MG63 (cell line): ENCODE measurements around the gene RFX3. TPM values are rescaled to one million over a fixed set of nuclear protein-coding genes. Genes with fewer than 3 reads are reported as not detected.

Experiments used
- DNase-seq: peaks from one replicate; pipeline ENCODE4 v3.0.0-alpha.2; 2020
- H3K27me3 ChIP-seq: fragments of 250-450 bp; sonication (Bioruptor Pico); 2 replicates; pipeline ENCODE4 v1.5.1; 2020; ENCODE audit warnings: mild to moderate bottlenecking, moderate library complexity
- H3K36me3 ChIP-seq: fragments of 250-450 bp; sonication (Bioruptor Pico); 2 replicates; pipeline ENCODE4 v1.5.1; 2020; ENCODE audit warnings: mild to moderate bottlenecking, moderate library complexity
- H3K4me3 ChIP-seq: fragments of 250-450 bp; sonication (Bioruptor Pico); 2 replicates; pipeline ENCODE4 v1.5.1; 2020; ENCODE audit warnings: mild to moderate bottlenecking, moderate library complexity
- H3K9me3 ChIP-seq: fragments of 250-450 bp; sonication (Bioruptor Pico); 2 replicates; pipeline ENCODE4 v1.5.1; 2020; ENCODE audit warnings: mild to moderate bottlenecking, moderate library complexity
- total RNA-seq: library from RNA; depleted of rRNA; stranded (reverse); fragments of >200 nt; shearing (Covaris generic); gene quantifications from 2 replicates; pipeline ENCODE4 v1.2.3, GENCODE V29; 2014; ENCODE audit warnings: low replicate concordance

Gene RFX3
- total RNA-seq, 1 experiment from 2014 or later = 0.72 TPM

GRCh38 chr9:3431890-3432289 is 93.9 kb downstream of the RFX3 start:
- Histone ChIP-seq H3K36me3 (no peaks in the 10 kb centered on the region), H3K4me3 (no peak overlapping the region), H3K9me3 (no peaks in the 10 kb centered on the region), H3K27me3 (no peaks in the 10 kb centered on the region)
- no peak for DNase-seq

- H3K4me3 ChIP-seq = no peak overlapping the region
- DNase-seq = no peak
- no peaks in the 10 kb centered on the region for H3K27me3 ChIP-seq
- no peaks in the 10 kb centered on the region for H3K9me3 ChIP-seq
- no peaks in the 10 kb centered on the region for H3K36me3 ChIP-seq
Observed at GRCh38 chr9:3419893-3420292, 105.9 kb downstream of the RFX3 start.

GRCh38 chr9:3415906-3416305 is 109.9 kb downstream of the RFX3 start:
- DNase-seq = no peak
- Histone ChIP-seq H3K9me3 (no peaks in the 10 kb centered on the region), H3K4me3 (no peak overlapping the region), H3K27me3 (no peaks in the 10 kb centered on the region), H3K36me3 (no peaks in the 10 kb centered on the region)

- Histone ChIP-seq H3K36me3 (no peaks in the 10 kb centered on the region), H3K9me3 (no peaks in the 10 kb centered on the region), H3K27me3 (no peaks in the 10 kb centered on the region), H3K4me3 (no peak overlapping the region)
- DNase-seq = no peak
Observed at GRCh38 chr9:3413984-3414383, 111.8 kb downstream of the RFX3 start.

- Histone ChIP-seq H3K9me3 (no peaks in the 10 kb centered on the region), H3K36me3 (no peaks in the 10 kb centered on the region), H3K27me3 (no peaks in the 10 kb centered on the region), H3K4me3 (no peak overlapping the region)
- no peak for DNase-seq
Observed at GRCh38 chr9:3410461-3410860, 115.3 kb downstream of the RFX3 start.

GRCh38 chr9:3409453-3409852 is 116.3 kb downstream of the RFX3 start:
- no peaks in the 10 kb centered on the region for H3K36me3 ChIP-seq
- H3K4me3 ChIP-seq = no peak overlapping the region
- H3K9me3 ChIP-seq = no peaks in the 10 kb centered on the region
- DNase-seq = no peak
- no peaks in the 10 kb centered on the region for H3K27me3 ChIP-seq

- DNase-seq = no peak
- Histone ChIP-seq H3K9me3 (no peaks in the 10 kb centered on the region), H3K27me3 (no peaks in the 10 kb centered on the region), H3K36me3 (no peaks in the 10 kb centered on the region), H3K4me3 (no peak overlapping the region)
Observed at GRCh38 chr9:3403315-3403714, 122.5 kb downstream of the RFX3 start.

- DNase-seq = no peak
- no peaks in the 10 kb centered on the region for H3K36me3 ChIP-seq
Observed at GRCh38 chr9:3401221-3401954, 124.4 kb downstream of the RFX3 start.

GRCh38 chr9:3398232-3398648 is 127.6 kb downstream of the RFX3 start:
- no peaks in the 10 kb centered on the region for H3K27me3 ChIP-seq
- no peaks in the 10 kb centered on the region for H3K9me3 ChIP-seq
- H3K4me3 ChIP-seq = no peak overlapping the region
- no peaks in the 10 kb centered on the region for H3K36me3 ChIP-seq
- no peak for DNase-seq

More at GRCh38 chr9:3401221-3401954, 124.4 kb downstream of the RFX3 start:
- H3K9me3 ChIP-seq = no peaks in the 10 kb centered on the region
- no peaks in the 10 kb centered on the region for H3K27me3 ChIP-seq
- no peak overlapping the region for H3K4me3 ChIP-seq

- no peaks in the 10 kb centered on the region for H3K36me3 ChIP-seq
- no peak overlapping the region for H3K4me3 ChIP-seq
- H3K27me3 ChIP-seq = no peaks in the 10 kb centered on the region
- no peaks in the 10 kb centered on the region for H3K9me3 ChIP-seq
- DNase-seq = no peak
Observed at GRCh38 chr9:3397766-3398165, 128.0 kb downstream of the RFX3 start.

GRCh38 chr9:3391414-3391813 is 134.4 kb downstream of the RFX3 start:
- no peaks in the 10 kb centered on the region for H3K36me3 ChIP-seq
- no peak overlapping the region for H3K4me3 ChIP-seq
- no peak for DNase-seq
- no peaks in the 10 kb centered on the region for H3K9me3 ChIP-seq
- H3K27me3 ChIP-seq = no peaks in the 10 kb centered on the region

- DNase-seq = no peak
Observed at GRCh38 chr9:3386753-3387152, 139.0 kb downstream of the RFX3 start.

GRCh38 chr9:3385871-3386270 is 139.9 kb downstream of the RFX3 start:
- H3K36me3 ChIP-seq = no peaks in the 10 kb centered on the region
- no peaks in the 10 kb centered on the region for H3K27me3 ChIP-seq
- no peak for DNase-seq
- no peak overlapping the region for H3K4me3 ChIP-seq
- no peaks in the 10 kb centered on the region for H3K9me3 ChIP-seq

More at GRCh38 chr9:3386753-3387152, 139.0 kb downstream of the RFX3 start:
- H3K4me3 ChIP-seq = no peak overlapping the region
- no peaks in the 10 kb centered on the region for H3K9me3 ChIP-seq
- H3K27me3 ChIP-seq = no peaks in the 10 kb centered on the region
- no peaks in the 10 kb centered on the region for H3K36me3 ChIP-seq

GRCh38 chr9:3371842-3372241 is 154.0 kb downstream of the RFX3 start:
- Histone ChIP-seq H3K9me3 (no peaks in the 10 kb centered on the region), H3K27me3 (no peaks in the 10 kb centered on the region), H3K36me3 (no peaks in the 10 kb centered on the region), H3K4me3 (no peak overlapping the region)
- DNase-seq = no peak

GRCh38 chr9:3370715-3371114 is 155.1 kb downstream of the RFX3 start:
- Histone ChIP-seq H3K36me3 (no peaks in the 10 kb centered on the region), H3K27me3 (no peaks in the 10 kb centered on the region), H3K9me3 (no peaks in the 10 kb centered on the region), H3K4me3 (no peak overlapping the region)
- DNase-seq = no peak

- Histone ChIP-seq H3K36me3 (no peaks in the 10 kb centered on the region), H3K27me3 (no peaks in the 10 kb centered on the region)
- no peak for DNase-seq
Observed at GRCh38 chr9:3367185-3367584, 158.6 kb downstream of the RFX3 start.

GRCh38 chr9:3361689-3362392 is 164.0 kb downstream of the RFX3 start:
- no peak for DNase-seq
- Histone ChIP-seq H3K36me3 (no peaks in the 10 kb centered on the region), H3K27me3 (no peaks in the 10 kb centered on the region), H3K9me3 (no peaks in the 10 kb centered on the region), H3K4me3 (no peak overlapping the region)

More at GRCh38 chr9:3367185-3367584, 158.6 kb downstream of the RFX3 start:
- H3K9me3 ChIP-seq = no peaks in the 10 kb centered on the region
- no peak overlapping the region for H3K4me3 ChIP-seq

GRCh38 chr9:3361116-3361515 is 164.7 kb downstream of the RFX3 start:
- DNase-seq = no peak
- Histone ChIP-seq H3K4me3 (no peak overlapping the region), H3K27me3 (no peaks in the 10 kb centered on the region), H3K9me3 (no peaks in the 10 kb centered on the region), H3K36me3 (no peaks in the 10 kb centered on the region)
